GM12878 (cell line): ENCODE measurements around the gene BORCS5. TPM values are rescaled to one million over a fixed set of nuclear protein-coding genes. Genes with fewer than 3 reads are reported as not detected.

Experiments used
- ATAC-seq: fragments of 200-7000 bp; cut with Tn5 transposase; 3 replicates; pipeline ENCODE4 v1.9.1; 2020; ENCODE audit warnings: mild to moderate bottlenecking, moderate library complexity
- BruUV-seq: library from RNA; stranded (reverse); fragments of 400-500 nt; replicated peaks from 2 replicates; lab custom pipeline; 2021; lab: Mats Ljungman, UMichigan
- CTCF ChIA-PET: fragments of 300-600 bp; sonication (Branson Sonifier 250); formaldehyde crosslinking; extraction: SDS; loops from one replicate; lab custom pipeline; 2021; ENCODE audit warnings: inconsistent platforms; lab: Yijun Ruan, JAX
- POLR2A ChIA-PET: fragments of 350-600 bp; formaldehyde crosslinking; extraction: SDS; loops from one replicate; lab custom pipeline; 2021; ENCODE audit warnings: inconsistent platforms; lab: Charles Lee
- RAD21 ChIA-PET: fragments of 300-600 bp; sonication (Branson Sonifier 250); formaldehyde crosslinking; loops from one replicate; lab custom pipeline; 2023; ENCODE audit warnings: antibody characterized with exemption; ENCODE audit not compliant: unreplicated experiment; lab: Charles Lee
- SMC1A ChIA-PET: fragments of 300-600 bp; sonication (Branson Sonifier 250); formaldehyde crosslinking; loops from one replicate; lab custom pipeline; 2023; ENCODE audit not compliant: unreplicated experiment, uncharacterized antibody; lab: Charles Lee
- DNase-seq: peaks from one replicate; pipeline ENCODE4 v3.0.0-alpha.2; 2011; ENCODE audit warnings: low read depth, low spot score
- FAIRE-seq: peaks from 3 replicates; lab custom pipeline; 2011; peaks lifted over from hg19 to GRCh38; lab: Jason Lieb, UNC
- H2AFZ ChIP-seq: 2 replicates; pipeline ENCODE4 v1.6.0; 2011; ENCODE audit warnings: low read depth, low read length, control low read depth; ENCODE audit not compliant: control insufficient read depth
- H3K27ac ChIP-seq: 2 replicates; pipeline ENCODE4 v1.5.1; 2011; ENCODE audit warnings: control low read depth; ENCODE audit not compliant: control insufficient read depth, insufficient read depth
- H3K27me3 ChIP-seq, 2 experiments: replicated peaks in 1 of 2; 2 replicates each; pipeline versions ENCODE4 v1.6.0 to v1.6.1; 2011; ENCODE audit warnings: low read length in 1 of 2; ENCODE audit not compliant: control insufficient read depth in 2 of 2, insufficient read depth in 2 of 2
- H3K36me3 ChIP-seq, 2 experiments: 2 replicates each; pipeline ENCODE4 v1.5.1; 2011; ENCODE audit warnings: low read length in 1 of 2; ENCODE audit not compliant: control insufficient read depth in 2 of 2, insufficient read depth in 2 of 2
- H3K4me1 ChIP-seq: 2 replicates; pipeline ENCODE4 v1.6.1; 2011; ENCODE audit warnings: mild to moderate bottlenecking, low read length, moderate library complexity, mixed read lengths; ENCODE audit not compliant: control insufficient read depth, insufficient read depth
- H3K4me2 ChIP-seq: 2 replicates; pipeline ENCODE4 v1.6.0; 2011; ENCODE audit warnings: control low read depth; ENCODE audit not compliant: control insufficient read depth, insufficient read depth
- H3K4me3 ChIP-seq: fragments of 200-600 bp; sonication (generic); 2 replicates; pipeline ENCODE4 v1.5.1; 2016
- H3K79me2 ChIP-seq: 2 replicates; pipeline ENCODE4 v1.6.0; 2011; ENCODE audit warnings: low read length; ENCODE audit not compliant: control insufficient read depth, insufficient read depth
- H3K9ac ChIP-seq: 2 replicates; pipeline ENCODE4 v1.8.0; 2011; ENCODE audit warnings: low read length, control low read depth, mixed read lengths; ENCODE audit not compliant: control insufficient read depth, insufficient read depth
- H3K9me3 ChIP-seq: replicated peaks from 3 replicates; pipeline ENCODE4 v1.5.1; 2011; ENCODE audit warnings: mild to moderate bottlenecking, low read length; ENCODE audit not compliant: control insufficient read depth, insufficient read depth
- H4K20me1 ChIP-seq: 2 replicates; pipeline ENCODE4 v1.6.0; 2011; ENCODE audit not compliant: control insufficient read depth, insufficient read depth
- ATF7 ChIP-seq: fragments of 450-650 bp; IDR thresholded peaks from 2 replicates; pipeline ENCODE4 v1.6.1; 2016; ENCODE audit warnings: low read depth, mild to moderate bottlenecking
- BHLHE40 ChIP-seq, 2 experiments: fragments of 450-650 bp in 1 of 2; IDR thresholded peaks; 2 replicates each; pipeline ENCODE4 v1.6.1; 2011 to 2017; ENCODE audit warnings: low read depth in 2 of 2, borderline replicate concordance in 1 of 2, improper control_type of control experiment in 1 of 2, low read length in 1 of 2, mild to moderate bottlenecking in 1 of 2
- CBX5 ChIP-seq: sonication (generic); IDR thresholded peaks from 2 replicates; pipeline ENCODE4 v1.6.1; 2016; ENCODE audit warnings: low read depth, moderate library complexity, mild to moderate bottlenecking, inconsistent platforms
- CEBPB ChIP-seq, 2 experiments: fragments of 150-350 bp in 1 of 2; IDR thresholded peaks; 2 replicates each; pipeline ENCODE4 v1.6.1; 2012 to 2014; ENCODE audit warnings: low read depth in 2 of 2, low read length in 2 of 2, borderline replicate concordance in 1 of 2, inconsistent platforms in 1 of 2
- EP300 ChIP-seq, 2 experiments: fragments of 150-350 bp in 1 of 2; IDR thresholded peaks; 2 replicates each; pipeline ENCODE4 v1.6.1; 2011 to 2012; ENCODE audit warnings: low read depth in 2 of 2, low read length in 2 of 2, borderline replicate concordance in 1 of 2, improper control_type of control experiment in 1 of 2, inconsistent platforms in 1 of 2; ENCODE audit not compliant: control insufficient read depth in 1 of 2
- HDGF ChIP-seq: fragments of 450-650 bp; IDR thresholded peaks from 2 replicates; pipeline ENCODE4 v1.6.1; 2016; ENCODE audit warnings: antibody characterized with exemption
- HSF1 ChIP-seq: fragments of 150-350 bp; IDR thresholded peaks from 2 replicates; pipeline ENCODE4 v1.6.1; 2014; ENCODE audit warnings: mild to moderate bottlenecking, low read depth, low read length
- KLF5 ChIP-seq: fragments of 450-650 bp; IDR thresholded peaks from 2 replicates; pipeline ENCODE4 v1.6.1; 2014; ENCODE audit warnings: mild to moderate bottlenecking; ENCODE audit not compliant: partially characterized antibody
- MEF2B ChIP-seq: fragments of 450-650 bp; IDR thresholded peaks from 2 replicates; pipeline ENCODE4 v1.6.1; 2018; ENCODE audit warnings: mild to moderate bottlenecking, moderate library complexity; ENCODE audit not compliant: partially characterized antibody, poor library complexity, severe bottlenecking
- NRF1 ChIP-seq: conservative IDR thresholded peaks from 2 replicates; pipeline ENCODE4 v1.6.1; 2011; ENCODE audit warnings: mild to moderate bottlenecking, low read depth, low read length, improper control_type of control experiment
- SKIL ChIP-seq: fragments of 450-650 bp; IDR thresholded peaks from 2 replicates; pipeline ENCODE4 v1.6.1; 2017; ENCODE audit warnings: mild to moderate bottlenecking, low read depth, inconsistent platforms; ENCODE audit not compliant: poor library complexity, severe bottlenecking
- SMC3 ChIP-seq: IDR thresholded peaks from 2 replicates; pipeline ENCODE4 v1.6.1; 2011; ENCODE audit warnings: low read length, improper control_type of control experiment, borderline replicate concordance
- SPI1 ChIP-seq: IDR thresholded peaks from 2 replicates; pipeline ENCODE4 v1.6.1; 2011; ENCODE audit warnings: low read depth, mild to moderate bottlenecking, low read length, moderate library complexity, borderline replicate concordance; ENCODE audit not compliant: insufficient read depth
- SRF ChIP-seq, 2 experiments: IDR thresholded peaks; 2 replicates each; pipeline ENCODE4 v1.6.1; 2011; ENCODE audit warnings: low read depth in 2 of 2, low read length in 2 of 2, mild to moderate bottlenecking in 1 of 2, moderate library complexity in 1 of 2
- TCF12 ChIP-seq: IDR thresholded peaks from 2 replicates; pipeline ENCODE4 v1.6.1; 2011; ENCODE audit warnings: low read depth, mild to moderate bottlenecking, low read length
- ZBTB40 ChIP-seq: fragments of 450-650 bp; IDR thresholded peaks from 2 replicates; pipeline ENCODE4 v1.6.1; 2016; ENCODE audit warnings: mild to moderate bottlenecking, moderate library complexity, borderline replicate concordance
- WGBS: methylation state at CpG from one replicate; pipeline ENCODE4 v1.1.6; 2016; ENCODE audit warnings: low lambda C conversion rate; ENCODE audit not compliant: insufficient replicate concordance, insufficient coverage; ENCODE audit errors: missing lambda C conversion rate; 5-methylcytosine and 5-hydroxymethylcytosine counted together
- in situ Hi-C: fragments of 300-500 bp; cut with MboI; formaldehyde crosslinking; loops from 9 replicates; pipeline ENCODE4 v1.14.3; 2018; ENCODE audit warnings: mixed read lengths
- intact Hi-C: fragments of 100-400 bp; cut with micrococcal nuclease; formaldehyde crosslinking; loops from one replicate; pipeline ENCODE4 v1.14.2; 2022; ENCODE audit not compliant: unreplicated experiment
- polyA plus RNA-seq, 11 experiments: library from polyadenylated mRNA; depleted of rRNA in 4 of 11; unstranded in 6 of 11; stranded (reverse) in 5 of 11; fragments of >200 nt; fragmentation: Nextera tagmentation in 4 of 11; fragmentation: Illumina TruSeq in 1 of 11; extraction: Ambion mirVana in 4 of 11; extraction: Trizol in 1 of 11; gene quantifications; 1 replicate in 1 of 11; 2 replicates in 10 of 11; pipeline versions ENCODE4 v1.2.1 to v1.2.3, GENCODE V29; 2011 to 2016; ENCODE audit warnings: inconsistent platforms in 2 of 11, missing spikeins in 2 of 11, low read depth in 1 of 11
- total RNA-seq, 4 experiments: library from RNA; depleted of rRNA in 3 of 4; stranded (reverse); fragments of >200 nt in 3 of 4; fragmentation: Illumina TruSeq in 1 of 4; extraction: Trizol in 1 of 4; gene quantifications; 2 replicates each; pipeline versions ENCODE4 v1.2.1 to v1.2.3, GENCODE V29; 2013 to 2021

Gene BORCS5
- total and polyA plus RNA-seq, 10 of the 15 experiments (the other 5 are each of a cell fraction or from before 2014, with no cell fraction given): 1.4 to 39.7 (median 16.1) TPM

- no peaks in the 10 kb centered on the region for H3K36me3 ChIP-seq
- H3K9me3 ChIP-seq: no peaks in the 10 kb centered on the region
- in situ Hi-C loops: loop anchor here (10.0 kb wide), 1 partner anchor 738 kb away; no protein-coding TSS in a partner anchor
- H3K4me2 ChIP-seq: no peak overlapping the region
- H3K9ac ChIP-seq: no peak overlapping the region
- ChIA-PET SMC1A (interaction anchor here (8.7 kb wide), 1 partner anchor 239 kb away, joined by 112 read pairs; no protein-coding TSS in a partner anchor), CTCF (interaction anchor here (14.9 kb wide), 1 partner anchor 239 kb away, joined by 214 read pairs; no protein-coding TSS in a partner anchor), RAD21 (no interaction called here), POLR2A (no interaction called here)
- no peak for DNase-seq
- intact Hi-C loops: loop anchor here (10.0 kb wide), 1 partner anchor 148 kb away; no protein-coding TSS in a partner anchor
- no peak overlapping the region for H3K4me3 ChIP-seq
- H3K27me3 ChIP-seq: no peaks in the 10 kb centered on the region
- BruUV-seq: no TSS peak
- no peak overlapping the region for H2AFZ ChIP-seq
- H3K27ac ChIP-seq: no peak overlapping the region
- H3K79me2 ChIP-seq: no peaks in the 10 kb centered on the region
- FAIRE-seq: no peak
- H3K4me1 ChIP-seq: no peaks in the 10 kb centered on the region
- no peak for ATAC-seq
- H4K20me1 ChIP-seq: no peaks in the 10 kb centered on the region
- WGBS: 55% methylated on average over 4 of the region's 4 CpGs
- TF ChIP-seq BHLHE40 (IDR thresholded peaks at IDR 0.05; ENCODE audit: borderline replicate concordance in 1 of 2, low read depth in 2 of 2, low read length in 1 of 2) (no peak), HDGF (no peak), NRF1 (no peak), SMC3 (no peak), ATF7 (no peak), EP300 (IDR thresholded peaks at IDR 0.05; ENCODE audit: borderline replicate concordance in 1 of 2, control insufficient read depth in 1 of 2, low read depth in 2 of 2, low read length in 2 of 2) (no peak), CBX5 (no peak), SPI1 (no peak), SKIL (no peak), KLF5 (no peak), ZBTB40 (no peak), HSF1 (no peak), SRF (IDR thresholded peaks at IDR 0.05; ENCODE audit: low read depth in 2 of 2, low read length in 2 of 2) (no peak), TCF12 (no peak), MEF2B (no peak), CEBPB (IDR thresholded peaks at IDR 0.05; ENCODE audit: borderline replicate concordance in 1 of 2, low read depth in 2 of 2, low read length in 2 of 2) (no peak)
Measured at GRCh38 chr12:12323118-12323517, 33.8 kb upstream of the BORCS5 start.
